ENCODE data around the gene PEPD.

- TF ChIP-seq CTCF (IDR thresholded peaks at IDR 0.05; ENCODE audit: low read length) (no peak), EZH2 (IDR thresholded peaks at IDR 0.05; ENCODE audit: borderline replicate concordance, low read length) (no peak)
Measured at GRCh38 chr19:33375156-33375836, 146.3 kb downstream of the PEPD start.

Measured in OCI-LY1 (cell line).